A673 (cell line): ENCODE results near the gene RNF19B. TPM values are rescaled to one million over a fixed set of nuclear protein-coding genes. Genes with fewer than 3 reads are reported as not detected.

Source experiments
- BruUV-seq: library from RNA; stranded (reverse); fragments of 400-500 nt; replicated peaks from 2 replicates; lab custom pipeline; 2021; lab: Mats Ljungman, UMichigan
- CTCF ChIA-PET: fragments of 300-600 bp; sonication (Branson Sonifier 250); formaldehyde crosslinking; loops from one replicate; lab custom pipeline; 2022; ENCODE audit warnings: antibody characterized with exemption; lab: Charles Lee
- POLR2A ChIA-PET: fragments of 300-600 bp; sonication (Branson Sonifier 250); formaldehyde crosslinking; loops from one replicate; lab custom pipeline; 2022; ENCODE audit warnings: antibody characterized with exemption; ENCODE audit not compliant: low non-redundant PET; lab: Charles Lee
- DNase-seq: peaks from one replicate; pipeline ENCODE4 v3.0.0-alpha.2; 2015; ENCODE audit warnings: low spot score
- H3K27ac ChIP-seq: fragments of 200-600 bp; sonication (generic); 2 replicates; pipeline ENCODE4 v1.5.1; 2016; ENCODE audit warnings: mixed run types, low read depth, mild to moderate bottlenecking, mixed read lengths, antibody characterized with exemption, low read length; ENCODE audit not compliant: poor library complexity, severe bottlenecking
- H3K27me3 ChIP-seq: fragments of 200-600 bp; sonication (generic); replicated peaks from 2 replicates; pipeline ENCODE4 v1.6.1; 2017; ENCODE audit warnings: mixed run types, low read depth, mild to moderate bottlenecking, mixed read lengths, antibody characterized with exemption, low read length; ENCODE audit not compliant: insufficient read depth, poor library complexity
- H3K36me3 ChIP-seq: fragments of 200-600 bp; sonication (generic); 2 replicates; pipeline ENCODE4 v1.6.1; 2016; ENCODE audit warnings: mixed run types, mild to moderate bottlenecking, mixed read lengths, antibody characterized with exemption, low read length; ENCODE audit not compliant: insufficient read depth, poor library complexity, severe bottlenecking
- H3K4me1 ChIP-seq: fragments of 200-600 bp; sonication (generic); 2 replicates; pipeline ENCODE4 v1.6.1; 2017; ENCODE audit warnings: mixed run types, mild to moderate bottlenecking, mixed read lengths, antibody characterized with exemption, low read length; ENCODE audit not compliant: insufficient read depth, poor library complexity, severe bottlenecking
- H3K4me3 ChIP-seq: fragments of 200-600 bp; sonication (generic); 2 replicates; pipeline ENCODE4 v1.5.1; 2016; ENCODE audit warnings: low read depth, mixed run types, mild to moderate bottlenecking, mixed read lengths, low read length; ENCODE audit not compliant: poor library complexity, severe bottlenecking
- H3K9me3 ChIP-seq: fragments of 200-600 bp; sonication (generic); 2 replicates; pipeline ENCODE4 v1.6.1; 2016; ENCODE audit warnings: mixed run types, low read depth, mild to moderate bottlenecking, mixed read lengths, antibody characterized with exemption, low read length; ENCODE audit not compliant: poor library complexity, severe bottlenecking
- CTCF ChIP-seq: fragments of 300-800, 200-600 bp; sonication (generic); conservative IDR thresholded peaks from 2 replicates; pipeline ENCODE4 v1.5.1; 2017; ENCODE audit warnings: low read depth, mild to moderate bottlenecking, antibody characterized with exemption, low read length, moderate library complexity, mixed read lengths
- EZH2 ChIP-seq: fragments of 200-600 bp; sonication (generic); IDR thresholded peaks from 2 replicates; pipeline ENCODE4 v1.6.1; 2017; ENCODE audit warnings: borderline replicate concordance, low read depth, mild to moderate bottlenecking, mixed read lengths, antibody characterized with exemption, low read length; ENCODE audit not compliant: poor library complexity, severe bottlenecking
- intact Hi-C: fragments of 100-400 bp; cut with micrococcal nuclease; formaldehyde crosslinking; loops from one replicate; pipeline ENCODE4 v1.10.0; 2022; ENCODE audit not compliant: unreplicated experiment
- total RNA-seq: library from RNA; stranded (reverse); gene quantifications from 2 replicates; pipeline ENCODE4 v1.2.3, GENCODE V29; 2021

The RNF19B gene
- total RNA-seq, 1 experiment from 2014 or later = 14.3 TPM

GRCh38 chr1:32915766-32916706, 48.6 kb downstream of the RNF19B start:
- Histone ChIP-seq H3K4me1 (no peaks in the 10 kb centered on the region), H3K4me3 (no peak overlapping the region), H3K27me3 (no peaks in the 10 kb centered on the region), H3K27ac (no peak overlapping the region), H3K9me3 (no peaks in the 10 kb centered on the region), H3K36me3 (no peaks in the 10 kb centered on the region)
- ChIA-PET POLR2A (no interaction called here), CTCF (no interaction called here)
- intact Hi-C loops = no loop called here
- no TSS peak for BruUV-seq
- DNase-seq = no peak
- no peak for TF ChIP-seq EZH2
- no peak for TF ChIP-seq CTCF

GRCh38 chr1:32910319-32910718, 54.3 kb downstream of the RNF19B start:
- Histone ChIP-seq H3K27me3 (no peaks in the 10 kb centered on the region), H3K27ac (no peak overlapping the region), H3K9me3 (no peaks in the 10 kb centered on the region), H3K4me1 (no peaks in the 10 kb centered on the region), H3K4me3 (no peak overlapping the region), H3K36me3 (no peaks in the 10 kb centered on the region)
- TF ChIP-seq CTCF (no peak), EZH2 (no peak)
- CTCF ChIA-PET = no interaction called here
- intact Hi-C loops = no loop called here
- DNase-seq = no peak
- POLR2A ChIA-PET = interaction anchor here (0.5 kb wide), 1 partner anchor 90 kb away, joined by 5 read pairs; no protein-coding TSS in a partner anchor
- BruUV-seq = no TSS peak

- intact Hi-C loops = no loop called here
- Histone ChIP-seq H3K4me1 (no peaks in the 10 kb centered on the region), H3K27me3 (peaks cover 2% of the 10 kb centered on the region), H3K4me3 (no peak overlapping the region), H3K36me3 (no peaks in the 10 kb centered on the region), H3K9me3 (no peaks in the 10 kb centered on the region), H3K27ac (no peak overlapping the region)
- POLR2A ChIA-PET = no interaction called here
- CTCF ChIA-PET = no interaction called here
- no TSS peak for BruUV-seq
- no peak for DNase-seq
- no peak for TF ChIP-seq EZH2
- TF ChIP-seq CTCF = no peak
Measured at GRCh38 chr1:32907435-32907834, 57.2 kb downstream of the RNF19B start.
